Activated CD4-positive, CD25-positive, alpha-beta regulatory T cell treated with anti-CD3 and anti-CD28 coated beads, Interleukin-2, amount 50 U/mL, for 72 hours (primary cell): Measurements from ENCODE around the gene ADAMTSL5.

Source experiments
- DNase-seq: peaks from one replicate; pipeline ENCODE4 v3.0.0; 2021

ADAMTSL5 gene

GRCh38 chr19:1495051-1495798 lies 17.6 kb downstream of the ADAMTSL5 start:
- no peak for DNase-seq

- DNase-seq = no peak
These were observed 18.6 kb downstream of the ADAMTSL5 start for GRCh38 chr19:1494115-1494815.

DNA sequence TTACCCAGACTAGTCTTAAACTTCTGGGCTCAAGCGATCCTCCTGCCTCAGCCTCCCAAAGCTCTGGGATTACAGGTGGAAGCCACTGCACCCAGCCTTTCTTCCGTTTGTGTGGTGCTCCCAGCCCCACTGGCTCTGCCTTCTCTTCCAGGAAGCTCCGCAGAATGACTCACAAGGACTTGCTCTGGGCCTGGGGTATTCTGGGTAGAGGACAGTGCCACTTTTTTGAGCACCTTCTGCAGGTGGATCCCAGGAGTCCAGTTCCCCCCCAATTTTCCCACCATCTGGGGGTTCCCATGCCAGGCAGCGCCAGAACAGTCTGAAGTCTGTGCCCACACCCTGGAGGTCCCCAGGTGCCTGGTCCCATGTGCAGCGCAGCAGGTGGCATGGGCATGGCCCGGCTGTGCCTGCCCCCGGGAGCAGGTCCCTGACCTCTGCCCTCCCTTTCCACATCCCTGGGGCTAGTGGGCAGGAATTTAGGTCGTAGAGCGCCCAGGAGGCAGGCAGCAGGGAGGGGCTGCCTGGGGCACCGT lies 20.3 kb downstream of the ADAMTSL5 start:
- no peak for DNase-seq

DNA sequence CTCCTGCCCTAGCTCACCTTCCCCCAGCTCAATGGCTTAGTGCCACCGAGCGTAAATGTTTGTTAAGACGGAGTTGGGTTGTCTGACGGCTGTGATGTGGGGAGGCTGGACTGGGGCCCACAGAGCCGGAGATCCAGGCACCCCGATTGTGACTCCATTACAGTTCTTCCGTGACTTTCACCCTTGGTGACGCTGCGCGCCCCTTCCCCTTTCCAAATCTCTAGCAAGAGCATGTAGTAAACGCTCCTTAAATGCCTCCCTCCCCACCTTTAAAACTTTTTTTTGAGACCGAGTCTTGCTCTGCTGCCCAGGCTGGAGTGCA lies 21.0 kb downstream of the ADAMTSL5 start:
- no peak for DNase-seq

DNA sequence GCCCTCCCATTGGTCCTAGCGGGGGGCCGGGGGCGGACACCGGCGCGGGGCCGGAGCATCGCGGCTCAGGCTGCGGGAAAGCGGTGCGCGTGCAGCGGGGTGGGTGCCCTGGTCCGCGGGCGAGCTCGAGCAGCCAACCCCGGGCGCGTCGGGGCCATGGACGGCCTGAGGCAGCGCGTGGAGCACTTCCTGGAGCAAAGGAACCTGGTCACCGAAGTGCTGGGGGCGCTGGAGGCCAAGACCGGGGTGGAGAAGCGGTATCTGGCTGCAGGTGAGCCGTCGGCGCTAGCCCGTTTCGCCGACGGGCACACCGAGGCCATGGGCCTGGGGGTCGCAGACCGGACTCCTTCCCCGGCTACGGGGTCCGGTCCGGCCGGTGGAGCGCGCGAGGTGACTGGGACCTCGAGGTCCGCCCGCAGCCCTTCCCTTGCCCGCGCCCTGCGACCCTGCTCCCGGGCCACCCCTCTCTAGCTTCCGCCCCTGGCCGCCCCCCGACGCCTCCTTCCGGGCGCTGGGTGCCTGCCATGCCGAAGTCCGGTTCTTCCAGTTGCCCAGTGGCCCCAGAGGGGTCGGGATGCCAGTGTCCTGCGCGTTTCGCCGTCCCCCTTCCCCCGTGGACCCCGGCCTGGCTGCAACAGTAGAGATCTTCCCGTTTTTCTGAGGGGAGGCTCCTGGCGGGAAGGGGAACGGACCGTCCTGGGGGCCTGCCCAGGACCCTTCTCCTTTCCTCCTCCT lies 21.5 kb downstream of the ADAMTSL5 start, which contains the start of gene REEP6:
Gene REEP6 (plus strand): TSS at position 68 of the 735 bp plus-strand sequence. CDS start 89 bp downstream, at position 157.
- DNase-seq = no peak

GRCh38 chr19:1490311-1491113 lies 22.3 kb downstream of the ADAMTSL5 start, which contains the start of gene PCSK4:
Gene PCSK4 (minus strand): TSS chr19:1490350. CDS start chr19:1490346, 4 bp downstream.
- DNase-seq = peak; percentile 97

DNA sequence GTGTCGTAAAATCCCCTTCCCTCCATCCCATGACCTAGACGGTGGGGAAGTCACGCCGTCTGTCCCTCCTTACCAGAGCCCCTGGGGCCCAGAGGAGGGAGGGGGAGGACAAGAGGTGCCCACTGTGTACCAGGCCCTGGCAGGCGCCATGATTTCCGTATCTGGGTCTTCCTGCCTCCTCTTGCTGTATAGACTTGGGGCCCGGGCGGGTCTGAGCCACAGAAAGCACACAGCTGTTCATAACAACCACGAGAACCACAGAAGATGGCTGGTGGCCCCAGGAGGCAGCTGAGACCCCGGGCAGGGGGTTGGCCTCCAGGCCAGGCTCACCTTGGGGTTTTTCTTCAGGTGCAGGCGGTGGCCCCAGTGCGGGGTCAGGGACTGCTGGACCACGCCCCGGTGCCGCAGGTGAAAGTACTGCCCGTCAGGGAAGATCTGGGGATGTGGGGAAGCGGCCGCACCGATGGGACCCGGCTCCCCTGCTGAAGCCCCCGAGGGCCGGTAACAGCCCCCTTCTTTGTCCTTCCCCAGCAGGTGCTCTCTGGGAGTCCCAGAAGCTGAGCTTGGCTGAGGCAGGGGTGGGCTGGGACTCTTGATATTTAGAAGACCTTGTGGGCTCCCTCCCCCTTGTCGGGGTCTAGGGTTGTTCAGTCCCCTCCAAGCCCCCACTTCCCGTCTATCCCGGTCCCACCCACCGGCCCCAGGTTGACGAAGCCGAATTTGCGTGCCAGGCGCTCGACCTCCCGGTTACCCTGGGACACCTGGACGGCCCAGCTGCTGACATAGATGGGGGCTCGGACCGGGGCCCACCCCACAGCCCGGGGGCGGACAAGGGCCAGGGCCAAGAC lies 23.1 kb downstream of the ADAMTSL5 start:
- DNase-seq = no peak

GRCh38 chr19:1488282-1488601 lies 24.6 kb downstream of the ADAMTSL5 start:
- no peak for DNase-seq

DNA sequence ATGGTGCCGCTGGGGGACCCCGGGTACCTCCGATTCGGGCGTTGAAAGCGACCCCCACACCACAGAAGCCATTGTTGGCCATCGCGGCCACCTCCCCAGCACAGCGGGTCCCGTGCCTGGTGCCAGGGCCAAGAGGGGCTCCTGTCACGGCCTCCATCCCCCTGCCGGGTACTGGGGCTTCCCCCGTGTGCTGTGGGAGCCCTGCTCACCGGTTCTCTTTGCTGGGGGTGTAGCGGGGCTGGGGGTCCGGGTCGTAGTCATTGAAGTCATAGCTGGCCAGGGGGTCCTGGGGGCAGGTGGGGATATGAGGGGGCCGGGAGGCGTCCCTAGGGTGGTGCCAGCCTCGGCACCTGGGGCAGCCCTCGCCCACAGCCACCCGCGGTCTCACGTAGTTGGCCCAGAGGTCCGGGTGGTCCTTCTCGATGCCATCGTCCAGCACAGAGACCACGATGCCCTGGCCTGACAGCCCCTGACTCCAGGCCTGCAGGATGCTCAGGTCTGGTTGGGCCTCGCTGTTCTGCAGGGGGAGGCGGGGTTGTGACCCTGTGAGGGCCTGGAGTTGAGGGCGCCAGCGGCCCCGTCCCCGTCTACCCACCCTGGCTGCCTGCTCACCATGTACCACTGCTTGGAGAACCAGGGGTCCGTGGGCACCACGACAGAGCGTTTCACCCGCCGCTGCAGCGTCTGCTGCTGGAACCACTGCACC lies 25.1 kb downstream of the ADAMTSL5 start:
- no peak for DNase-seq

- DNase-seq = no peak
These were observed 25.9 kb downstream of the ADAMTSL5 start for GRCh38 chr19:1486720-1487575.

GRCh38 chr19:1483979-1484428 lies 28.8 kb downstream of the ADAMTSL5 start:
- DNase-seq = no peak

- no peak for DNase-seq
These were observed 29.5 kb downstream of the ADAMTSL5 start for GRCh38 chr19:1483131-1483978.

DNA sequence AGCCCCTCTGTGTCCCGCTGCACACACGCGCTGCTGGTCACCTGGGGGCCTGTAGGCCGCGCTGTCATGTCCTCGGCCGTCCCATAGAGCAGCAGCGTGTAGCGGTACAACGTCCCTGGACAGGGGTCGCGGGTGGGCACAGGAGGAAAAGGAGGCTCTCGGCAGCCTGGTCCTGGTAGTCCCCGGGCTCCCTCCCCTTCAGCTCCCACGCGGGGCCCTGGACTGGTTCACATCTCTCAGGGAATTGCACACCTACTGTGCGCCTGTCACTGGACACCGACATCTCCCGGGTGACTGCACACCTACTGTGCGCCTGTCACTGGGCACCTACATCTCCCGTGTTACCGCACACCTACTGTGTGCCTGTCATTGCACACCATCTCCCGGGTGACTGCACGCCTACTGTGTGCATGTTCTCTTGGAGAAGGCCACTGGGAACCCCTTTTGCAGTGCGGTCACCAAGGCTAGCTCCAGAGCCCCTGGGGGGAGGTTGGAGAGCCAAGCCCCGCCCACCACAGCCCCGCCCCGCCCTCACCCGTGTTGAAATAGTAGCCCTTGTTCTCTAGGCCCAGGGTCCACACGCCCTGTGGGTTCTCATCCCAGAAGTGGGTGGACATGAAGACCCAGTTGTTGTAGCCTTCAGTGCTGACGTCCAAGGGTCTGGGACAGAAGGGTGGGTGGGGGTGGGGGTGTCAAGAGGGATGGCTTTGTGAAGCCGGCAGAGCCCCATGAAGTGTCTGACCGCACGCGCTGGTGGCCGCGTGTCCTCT lies 30.3 kb downstream of the ADAMTSL5 start:
- DNase-seq = no peak

DNA sequence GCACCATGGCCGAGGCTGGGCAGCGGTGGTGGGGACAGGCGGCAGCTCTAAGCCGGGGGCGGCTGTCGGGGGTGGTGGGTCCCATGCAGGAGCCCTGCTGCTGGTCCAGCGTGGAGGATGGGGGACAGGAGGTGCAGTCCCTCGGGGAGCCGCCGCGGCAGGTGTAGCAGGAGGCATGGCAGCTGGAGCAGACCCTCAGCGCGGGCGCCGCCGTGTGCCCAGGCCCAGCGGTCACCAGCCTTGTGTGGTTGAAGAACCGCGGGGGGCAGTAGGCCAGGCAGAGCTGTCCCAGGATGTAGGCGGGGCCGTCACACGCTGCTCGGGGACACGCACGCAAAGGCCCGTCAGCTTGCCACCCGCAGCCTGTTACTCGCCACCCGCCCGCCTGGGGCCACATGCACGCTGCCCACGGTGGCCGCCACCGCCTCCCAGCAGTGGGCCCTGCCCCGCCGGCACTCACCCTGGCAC lies 30.9 kb downstream of the ADAMTSL5 start:
- no peak for DNase-seq

DNA sequence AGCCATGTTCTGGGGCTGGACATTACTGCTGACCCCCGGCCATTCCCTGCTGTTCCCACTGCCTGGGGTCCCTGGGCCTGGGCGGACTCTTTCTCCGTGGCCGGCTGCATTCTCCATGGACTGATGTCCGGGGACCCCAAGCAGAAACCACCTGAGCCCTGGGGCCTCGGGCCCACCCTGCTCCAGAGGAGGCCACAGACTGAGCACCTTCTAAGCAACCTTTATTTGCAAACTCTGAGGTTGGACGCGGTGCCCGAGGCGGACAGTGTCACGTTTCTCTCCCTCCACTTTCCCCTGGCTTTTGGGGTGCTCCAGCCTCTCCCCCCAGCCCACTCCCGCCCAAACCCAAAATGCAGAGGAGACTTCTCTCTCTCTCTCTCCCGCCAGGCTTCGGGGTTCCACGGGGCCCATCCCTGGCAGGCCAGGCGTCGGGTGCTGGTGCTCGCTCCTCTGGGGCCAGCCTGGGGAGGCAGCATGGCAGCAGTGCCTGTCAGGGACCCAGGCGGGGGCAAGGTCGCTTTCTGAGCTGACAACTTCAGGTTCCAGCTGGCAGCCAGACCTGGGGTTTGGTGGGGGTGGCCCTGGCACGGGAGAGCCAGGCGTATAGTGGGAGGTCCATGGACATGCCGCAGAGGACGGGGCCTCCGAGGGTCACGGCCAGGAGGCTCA lies 31.5 kb downstream of the ADAMTSL5 start:
- DNase-seq = no peak

- peak; percentile 96 for DNase-seq
These were observed 33.7 kb downstream of the ADAMTSL5 start, which contains the start of gene C19orf25 for GRCh38 chr19:1478934-1479707. Gene C19orf25 (minus strand): TSS chr19:1479215. CDS start chr19:1478903, 312 bp downstream.
